PC-9 (cell line): ENCODE results near the gene TSHZ2.

Source experiments
- CTCF ChIP-seq: fragments of 200-600 bp; sonication (generic); conservative IDR thresholded peaks from 2 replicates; pipeline ENCODE4 v1.6.1; 2017; ENCODE audit warnings: mixed run types, antibody characterized with exemption, mild to moderate bottlenecking, moderate library complexity
- EZH2 ChIP-seq: fragments of 200-600 bp; sonication (generic); IDR thresholded peaks from 2 replicates; pipeline ENCODE4 v1.8.0; 2017; ENCODE audit warnings: antibody characterized with exemption, low read depth

DNA sequence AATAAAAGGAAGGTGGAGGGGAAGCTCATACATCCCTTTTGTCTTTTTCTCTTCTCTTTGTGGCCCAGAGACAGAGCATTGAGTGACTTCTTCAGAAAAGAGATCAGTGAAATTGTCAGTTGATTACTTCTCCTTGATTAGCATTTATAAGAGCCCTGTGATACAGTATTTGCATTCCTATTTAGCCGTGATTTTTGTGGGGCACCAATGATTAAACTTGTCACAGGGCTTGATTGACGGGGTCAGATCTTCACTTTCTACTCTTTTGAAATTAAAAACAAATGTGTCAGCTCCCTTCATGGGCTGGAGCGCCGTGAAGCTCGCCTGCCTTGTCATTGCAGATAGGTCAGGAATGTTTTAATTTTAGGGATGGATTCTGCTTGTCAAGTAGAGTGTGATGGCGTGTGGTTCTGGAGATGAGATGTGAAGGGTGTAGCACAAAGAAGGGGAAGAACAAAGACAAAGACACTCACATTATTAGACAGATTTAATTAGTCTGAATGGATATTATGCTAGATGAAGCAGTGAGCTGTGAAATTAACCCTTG, 454.7 kb downstream of the TSHZ2 start:
- TF ChIP-seq CTCF (no peak), EZH2 (no peak)
